OCI-LY1 (cell line): ENCODE data around the gene NKAIN2.

Experiments
- EZH2 ChIP-seq: fragments of 200-600 bp; sonication (generic), shearing (Covaris generic); IDR thresholded peaks from 2 replicates; pipeline ENCODE4 v1.8.0; 2017; ENCODE audit warnings: borderline replicate concordance, mixed run types, mild to moderate bottlenecking, antibody characterized with exemption, low read length, moderate library complexity, mixed read lengths
- TF ChIP-seq, protein P1 (sequence below): fragments of 200-600 bp; sonication (generic), shearing (Covaris generic); IDR thresholded peaks from 2 replicates; pipeline ENCODE4 v1.5.1; 2017; ENCODE audit warnings: mild to moderate bottlenecking, antibody characterized with exemption, low read length, moderate library complexity, mixed read lengths

GRCh38 chr6:124462750-124463149 lies 659.1 kb downstream of the NKAIN2 start:
- TF ChIP-seq EZH2 = no peak
- TF ChIP-seq, protein P1, sequence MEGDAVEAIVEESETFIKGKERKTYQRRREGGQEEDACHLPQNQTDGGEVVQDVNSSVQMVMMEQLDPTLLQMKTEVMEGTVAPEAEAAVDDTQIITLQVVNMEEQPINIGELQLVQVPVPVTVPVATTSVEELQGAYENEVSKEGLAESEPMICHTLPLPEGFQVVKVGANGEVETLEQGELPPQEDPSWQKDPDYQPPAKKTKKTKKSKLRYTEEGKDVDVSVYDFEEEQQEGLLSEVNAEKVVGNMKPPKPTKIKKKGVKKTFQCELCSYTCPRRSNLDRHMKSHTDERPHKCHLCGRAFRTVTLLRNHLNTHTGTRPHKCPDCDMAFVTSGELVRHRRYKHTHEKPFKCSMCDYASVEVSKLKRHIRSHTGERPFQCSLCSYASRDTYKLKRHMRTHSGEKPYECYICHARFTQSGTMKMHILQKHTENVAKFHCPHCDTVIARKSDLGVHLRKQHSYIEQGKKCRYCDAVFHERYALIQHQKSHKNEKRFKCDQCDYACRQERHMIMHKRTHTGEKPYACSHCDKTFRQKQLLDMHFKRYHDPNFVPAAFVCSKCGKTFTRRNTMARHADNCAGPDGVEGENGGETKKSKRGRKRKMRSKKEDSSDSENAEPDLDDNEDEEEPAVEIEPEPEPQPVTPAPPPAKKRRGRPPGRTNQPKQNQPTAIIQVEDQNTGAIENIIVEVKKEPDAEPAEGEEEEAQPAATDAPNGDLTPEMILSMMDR = no peak
